ENCODE data around the gene NAA50. TPM values are rescaled to one million over a fixed set of nuclear protein-coding genes. Genes with fewer than 3 reads are reported as not detected.
A peak's percentile ranks its signal among the peaks of the same experiment; 100 is the strongest.

Gene NAA50
- 103 and 124 TPM in 2 replicates for total RNA-seq
- 45.5 and 64.3 TPM in 2 replicates for polyA plus RNA-seq

DNA sequence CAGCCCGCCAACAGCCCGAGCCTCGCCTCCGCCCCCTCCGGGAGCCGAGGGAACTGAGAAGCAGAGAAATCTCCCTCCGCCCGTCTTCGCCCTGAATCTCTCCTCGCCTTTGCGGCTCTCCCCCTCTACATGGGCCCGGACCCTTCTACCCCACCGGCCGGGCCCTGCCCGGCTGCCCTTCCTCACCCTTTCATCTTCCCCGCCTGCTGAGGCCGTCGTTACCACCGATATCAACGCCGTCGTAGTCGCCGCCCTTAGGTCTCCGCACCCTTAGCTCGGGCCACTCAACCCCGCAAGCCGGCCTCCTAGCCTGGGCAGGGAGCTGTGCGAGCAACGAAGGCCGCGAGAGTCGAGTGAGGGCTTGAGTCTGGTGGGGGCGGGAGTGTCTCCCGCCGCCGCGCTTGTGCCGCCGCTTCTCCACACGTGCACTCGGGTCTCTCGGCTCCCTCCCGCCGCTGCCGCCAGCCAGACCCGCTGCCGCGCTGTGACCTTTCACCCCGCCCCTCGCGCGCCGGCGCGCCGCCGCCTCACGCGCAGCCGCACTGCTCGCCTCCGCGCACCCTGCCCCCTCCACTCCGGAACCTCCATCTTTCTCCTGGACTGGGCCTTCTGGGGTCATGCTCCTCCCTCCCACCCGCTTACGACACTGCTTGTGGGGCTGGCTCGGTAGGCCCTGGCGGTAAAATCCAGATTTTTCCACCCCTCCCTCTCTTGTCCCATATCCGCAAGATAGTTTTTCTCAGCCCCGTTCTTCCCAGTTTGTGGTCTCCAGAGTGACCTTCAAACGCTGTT, at the start of gene NAA50:
Gene NAA50, minus strand, starts transcription at position 494 of the 792 bp plus-strand sequence. Its CDS starts 300 bp downstream, at position 194.
- H3K4me1 ChIP-seq (ENCODE audit: insufficient read depth): peaks cover 29% of the 10 kb centered on the region

DNA sequence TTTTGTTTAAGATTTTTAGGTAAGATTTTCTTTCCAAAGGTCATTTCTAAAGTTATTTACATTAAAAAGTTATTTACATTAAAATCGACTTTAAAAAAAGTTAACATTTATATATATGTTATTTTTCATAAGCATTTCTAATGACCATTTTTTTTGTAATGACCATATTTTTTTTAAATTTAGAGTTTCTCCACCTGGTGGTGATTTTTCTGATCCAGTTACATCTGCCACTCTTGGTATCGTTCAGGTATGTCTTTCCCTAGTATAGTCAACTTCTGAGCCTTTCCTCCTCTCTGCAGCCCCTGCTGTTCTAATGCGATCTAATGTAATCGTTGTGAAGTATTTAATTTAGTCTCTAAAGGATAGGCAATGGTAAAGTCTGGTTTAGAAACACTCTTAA, 49.6 kb upstream of the NAA50 start:
- no peak overlapping the region for H2AFZ ChIP-seq
- no peaks in the 10 kb centered on the region for H4K20me1 ChIP-seq (ENCODE audit: insufficient read depth, poor library complexity, severe bottlenecking)
- no peaks in the 10 kb centered on the region for H3K27me3 ChIP-seq
- H3K79me2 ChIP-seq: no peaks in the 10 kb centered on the region
- no peaks in the 10 kb centered on the region for H3K9me2 ChIP-seq (replicated peaks; ENCODE audit: insufficient read depth)
- H3K9me3 ChIP-seq (ENCODE audit: low read depth): no peaks in the 10 kb centered on the region
- H3K4me3 ChIP-seq: no peak overlapping the region
- H3K4me1 ChIP-seq (ENCODE audit: insufficient read depth): no peaks in the 10 kb centered on the region
- TF ChIP-seq EZH2 (IDR thresholded peaks at IDR 0.05; ENCODE audit: borderline replicate concordance): no peak
- TF ChIP-seq, protein P1, sequence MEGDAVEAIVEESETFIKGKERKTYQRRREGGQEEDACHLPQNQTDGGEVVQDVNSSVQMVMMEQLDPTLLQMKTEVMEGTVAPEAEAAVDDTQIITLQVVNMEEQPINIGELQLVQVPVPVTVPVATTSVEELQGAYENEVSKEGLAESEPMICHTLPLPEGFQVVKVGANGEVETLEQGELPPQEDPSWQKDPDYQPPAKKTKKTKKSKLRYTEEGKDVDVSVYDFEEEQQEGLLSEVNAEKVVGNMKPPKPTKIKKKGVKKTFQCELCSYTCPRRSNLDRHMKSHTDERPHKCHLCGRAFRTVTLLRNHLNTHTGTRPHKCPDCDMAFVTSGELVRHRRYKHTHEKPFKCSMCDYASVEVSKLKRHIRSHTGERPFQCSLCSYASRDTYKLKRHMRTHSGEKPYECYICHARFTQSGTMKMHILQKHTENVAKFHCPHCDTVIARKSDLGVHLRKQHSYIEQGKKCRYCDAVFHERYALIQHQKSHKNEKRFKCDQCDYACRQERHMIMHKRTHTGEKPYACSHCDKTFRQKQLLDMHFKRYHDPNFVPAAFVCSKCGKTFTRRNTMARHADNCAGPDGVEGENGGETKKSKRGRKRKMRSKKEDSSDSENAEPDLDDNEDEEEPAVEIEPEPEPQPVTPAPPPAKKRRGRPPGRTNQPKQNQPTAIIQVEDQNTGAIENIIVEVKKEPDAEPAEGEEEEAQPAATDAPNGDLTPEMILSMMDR (IDR thresholded peaks at IDR 0.05; ENCODE audit: poor library complexity): no peak
- no peak for TF ChIP-seq EZH2phosphoT487 (IDR thresholded peaks at IDR 0.05; ENCODE audit: low read depth, severe bottlenecking, unreplicated experiment)
- DNase-seq (ENCODE audit: low spot score): no peak
- H3K36me3 ChIP-seq (replicated peaks; ENCODE audit: insufficient read depth, low read depth): peaks cover 3% of the 10 kb centered on the region
- 97% methylated on average over 4 of the region's 4 CpGs for WGBS (ENCODE audit: low lambda C conversion rate, missing lambda C conversion rate)
- H3K4me2 ChIP-seq: no peak overlapping the region
- H3K27ac ChIP-seq: no peak overlapping the region

More for the DNA sequence above, at the start of gene NAA50:
- no peak for TF ChIP-seq EZH2 (IDR thresholded peaks at IDR 0.05; ENCODE audit: borderline replicate concordance)
- TF ChIP-seq EZH2phosphoT487 (IDR thresholded peaks at IDR 0.05; ENCODE audit: low read depth, severe bottlenecking, unreplicated experiment): no peak
- TF ChIP-seq, protein P1 (IDR thresholded peaks at IDR 0.05; ENCODE audit: poor library complexity): no peak
- Histone ChIP-seq H3K79me2 (peaks cover 75% of the 10 kb centered on the region), H2AFZ (peak within 1 kb of the TSS; percentile 93), H3K27ac (peak within 1 kb of the TSS; percentile 96), H3K9me2 (replicated peaks; ENCODE audit: insufficient read depth) (no peaks in the 10 kb centered on the region), H3K36me3 (replicated peaks; ENCODE audit: insufficient read depth, low read depth) (no peaks in the 10 kb centered on the region), H3K9me3 (ENCODE audit: low read depth) (no peaks in the 10 kb centered on the region), H4K20me1 (ENCODE audit: insufficient read depth, poor library complexity, severe bottlenecking) (peaks cover 29% of the 10 kb centered on the region), H3K4me3 (peak within 1 kb of the TSS; percentile 25), H3K4me2 (peak within 1 kb of the TSS; percentile 71), H3K27me3 (no peaks in the 10 kb centered on the region)
- DNase-seq (ENCODE audit: low spot score): peak; percentile 95
- under 1% methylated on average over 34 of the region's 72 CpGs for WGBS (ENCODE audit: low lambda C conversion rate, missing lambda C conversion rate)

DNA sequence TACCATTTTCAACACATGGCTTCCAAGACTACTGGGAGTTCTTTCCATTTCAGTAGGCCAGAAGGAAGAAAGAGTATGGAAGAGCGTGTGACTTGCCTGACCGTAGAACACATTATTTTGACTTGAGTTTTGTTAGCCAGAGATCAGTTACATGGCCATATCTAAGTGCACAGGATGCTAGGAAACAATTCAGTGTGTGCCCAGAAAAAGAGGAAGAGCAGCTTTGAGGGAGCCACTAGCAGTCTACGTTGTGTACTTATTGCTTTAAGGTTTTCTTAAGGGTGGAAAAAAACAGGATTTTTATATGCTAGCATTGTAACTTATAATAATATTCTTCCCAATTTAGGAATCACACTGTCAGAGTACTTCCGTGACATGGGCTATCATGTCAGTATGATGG, 48.5 kb upstream of the NAA50 start:
- no peaks in the 10 kb centered on the region for H3K4me1 ChIP-seq (ENCODE audit: insufficient read depth)
- no peak overlapping the region for H2AFZ ChIP-seq
- H3K9me3 ChIP-seq (ENCODE audit: low read depth): no peaks in the 10 kb centered on the region
- H3K4me3 ChIP-seq: no peak overlapping the region
- H3K9me2 ChIP-seq (replicated peaks; ENCODE audit: insufficient read depth): no peaks in the 10 kb centered on the region
- no peaks in the 10 kb centered on the region for H3K27me3 ChIP-seq
- DNase-seq (ENCODE audit: low spot score): no peak
- H3K27ac ChIP-seq: no peak overlapping the region
- 95% methylated on average over 4 of the region's 4 CpGs for WGBS (ENCODE audit: low lambda C conversion rate, missing lambda C conversion rate)
- H3K79me2 ChIP-seq: no peaks in the 10 kb centered on the region
- no peak for TF ChIP-seq EZH2phosphoT487 (IDR thresholded peaks at IDR 0.05; ENCODE audit: low read depth, severe bottlenecking, unreplicated experiment)
- no peak for TF ChIP-seq EZH2 (IDR thresholded peaks at IDR 0.05; ENCODE audit: borderline replicate concordance)
- TF ChIP-seq, protein P1 (IDR thresholded peaks at IDR 0.05; ENCODE audit: poor library complexity): no peak
- no peak overlapping the region for H3K4me2 ChIP-seq
- H4K20me1 ChIP-seq (ENCODE audit: insufficient read depth, poor library complexity, severe bottlenecking): no peaks in the 10 kb centered on the region
- H3K36me3 ChIP-seq (replicated peaks; ENCODE audit: insufficient read depth, low read depth): peaks cover 3% of the 10 kb centered on the region
